ENCODE measurements around the gene SLC31A2. TPM values are rescaled to one million over a fixed set of nuclear protein-coding genes. Genes with fewer than 3 reads are reported as not detected.
"Not testable (repeated sequence)": the region's sequence is repeated elsewhere in the genome, so short reads cannot be mapped to it uniquely, and the experiment has no call there.

SLC31A2 gene
- total and polyA plus RNA-seq, 7 donors: 10.0 to 35.4 (median 16.4) TPM

GRCh38 chr9:113137196-113138168 is 13.3 kb upstream of the SLC31A2 start:
- no peak overlapping the region for H3K27ac ChIP-seq
- intact Hi-C loops (cut with DNase I): no loop called here
- no peaks in the 10 kb centered on the region for H3K4me1 ChIP-seq
- H3K9me3 ChIP-seq: no peaks in the 10 kb centered on the region
- H3K27me3 ChIP-seq (ENCODE audit: insufficient read depth in 3 of 3, low read length in 2 of 3): no peaks in the 10 kb centered on the region
- ATAC-seq: peak; percentile 44 to 71 (median 49)
- WGBS, 3 donors: 60 to 66% (median 61%) methylated on average over 9 of the region's 9 CpGs
- no peaks in the 10 kb centered on the region for H3K36me3 ChIP-seq (ENCODE audit: insufficient read depth in 1 of 2, low read depth in 1 of 2)
- H3K4me3 ChIP-seq: no peak overlapping the region
- DNase-seq: no peak
- TF ChIP-seq CTCF (IDR thresholded peaks at IDR 0.05): no peak

DNA sequence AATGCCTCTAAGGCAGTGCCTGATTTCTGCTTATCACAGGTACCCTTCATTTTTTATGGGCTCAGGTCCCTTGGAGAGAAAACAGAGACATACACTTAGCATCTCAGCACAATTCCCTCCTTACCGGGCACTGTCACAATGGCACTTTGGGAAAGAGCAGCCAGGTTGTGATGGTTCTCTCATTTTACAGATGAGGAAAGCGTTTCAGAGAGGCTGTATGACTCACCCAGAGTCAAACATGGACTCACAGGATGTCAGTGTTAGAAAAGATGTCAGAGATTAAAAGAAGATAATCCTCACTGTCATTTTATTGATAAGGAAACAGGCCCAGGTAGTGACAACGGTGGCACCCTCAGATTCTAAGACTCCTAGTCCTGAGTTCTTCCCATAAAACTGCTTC is 12.0 kb upstream of the SLC31A2 start:
- DNase-seq (no peak), ATAC-seq (no peak)
- WGBS, 3 donors: 57 to 61% (median 58%) methylated on average over 3 of the region's 3 CpGs
- intact Hi-C loops (cut with DNase I): no loop called here
- no peaks in the 10 kb centered on the region for H3K27me3 ChIP-seq (ENCODE audit: insufficient read depth in 3 of 3, low read length in 2 of 3)
- no peaks in the 10 kb centered on the region for H3K4me1 ChIP-seq
- no peak overlapping the region for H3K4me3 ChIP-seq
- no peak overlapping the region for H3K27ac ChIP-seq
- no peaks in the 10 kb centered on the region for H3K9me3 ChIP-seq
- no peak for TF ChIP-seq CTCF (IDR thresholded peaks at IDR 0.05)
- H3K36me3 ChIP-seq (ENCODE audit: insufficient read depth in 1 of 2, low read depth in 1 of 2): no peaks in the 10 kb centered on the region

GRCh38 chr9:113139225-113139829 is 11.5 kb upstream of the SLC31A2 start:
- Histone ChIP-seq H3K4me3 (no peak overlapping the region), H3K36me3 (ENCODE audit: insufficient read depth in 1 of 2, low read depth in 1 of 2) (no peaks in the 10 kb centered on the region), H3K27ac (no peak overlapping the region), H3K4me1 (no peaks in the 10 kb centered on the region), H3K27me3 (ENCODE audit: insufficient read depth in 3 of 3, low read length in 2 of 3) (no peaks in the 10 kb centered on the region), H3K9me3 (no peaks in the 10 kb centered on the region)
- 41 to 49% (median 44%) methylated on average over 4 of the region's 4 CpGs for WGBS, 3 donors
- no peak for ATAC-seq
- DNase-seq: no peak
- no peak for TF ChIP-seq CTCF (IDR thresholded peaks at IDR 0.05)
- intact Hi-C loops (cut with DNase I): no loop called here

GRCh38 chr9:113139953-113140352 is 10.9 kb upstream of the SLC31A2 start:
- H3K27ac ChIP-seq: no peak overlapping the region
- H3K27me3 ChIP-seq (ENCODE audit: insufficient read depth in 3 of 3, low read length in 2 of 3): peaks cover 0 to 3% (median 0%) of the 10 kb centered on the region in 3 donors
- TF ChIP-seq CTCF (IDR thresholded peaks at IDR 0.05): no peak
- H3K9me3 ChIP-seq: no peaks in the 10 kb centered on the region
- no peak overlapping the region for H3K4me3 ChIP-seq
- ATAC-seq (no peak), DNase-seq (no peak)
- no peaks in the 10 kb centered on the region for H3K36me3 ChIP-seq (ENCODE audit: insufficient read depth in 1 of 2, low read depth in 1 of 2)
- 70 to 79% (median 78%) methylated on average over 5 of the region's 5 CpGs for WGBS, 3 donors
- no peaks in the 10 kb centered on the region for H3K4me1 ChIP-seq
- intact Hi-C loops (cut with DNase I): no loop called here

- 87 to 95% (median 91%) methylated on average over 9 of the region's 9 CpGs for WGBS, 3 donors
- H3K27ac ChIP-seq; H3K4me1 ChIP-seq; H3K27me3 ChIP-seq (ENCODE audit: insufficient read depth in 3 of 3, low read length in 2 of 3); H3K4me3 ChIP-seq; ATAC-seq; DNase-seq; intact Hi-C loops (cut with DNase I); H3K36me3 ChIP-seq (ENCODE audit: insufficient read depth in 1 of 2, low read depth in 1 of 2); H3K9me3 ChIP-seq: not testable (repeated sequence)
Observed at GRCh38 chr9:113140896-113141295, 9.9 kb upstream of the SLC31A2 start.

Data from psoas muscle (tissue), 8 donors.